Measurements from ENCODE around the gene GBP7.

The GBP7 gene

DNA sequence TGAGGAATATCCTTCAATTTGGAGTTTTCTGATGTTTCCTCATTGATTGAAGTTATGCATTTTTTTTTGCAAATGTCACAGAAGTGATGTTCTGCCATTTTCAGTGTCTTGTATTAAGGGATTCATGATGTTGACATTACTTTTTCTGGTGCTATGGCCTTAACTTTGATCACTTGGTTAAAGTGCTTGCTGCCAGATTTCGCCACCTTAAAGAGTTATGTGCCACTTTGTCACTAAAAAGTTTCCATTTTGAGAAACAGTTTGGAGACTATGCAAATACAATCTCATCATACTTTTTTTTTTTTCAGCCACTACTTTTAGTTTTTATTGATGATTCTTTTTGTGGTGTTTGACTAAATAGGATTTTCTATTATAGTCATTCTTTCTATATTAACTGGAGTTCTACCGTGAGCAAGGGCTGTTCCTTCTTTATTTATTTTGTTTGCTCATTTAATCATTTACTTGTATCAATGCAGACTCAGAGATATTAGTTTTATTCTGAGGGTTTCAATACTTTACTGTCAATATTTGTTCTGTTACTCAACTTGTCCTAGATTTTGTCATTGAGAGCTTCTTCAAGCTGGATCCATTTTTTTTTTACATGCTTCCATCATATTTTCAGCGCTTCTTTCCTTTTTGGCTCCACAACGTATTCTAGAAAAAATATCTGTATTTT, 3.2 kb downstream of the GBP7 start:
- CTCF ChIA-PET = interaction anchor here (0.6 kb wide), 1 partner anchor 835 kb away, joined by 3 read pairs; no protein-coding TSS in a partner anchor
- H3K27ac ChIP-seq = no peak overlapping the region
- POLR2A ChIA-PET (ENCODE audit: low non-redundant PET) = no interaction called here
- TF ChIP-seq CTCF (conservative IDR thresholded peaks at IDR 0.05; ENCODE audit: low read depth) = no peak
- DNase-seq (ENCODE audit: low spot score) = no peak

DNA sequence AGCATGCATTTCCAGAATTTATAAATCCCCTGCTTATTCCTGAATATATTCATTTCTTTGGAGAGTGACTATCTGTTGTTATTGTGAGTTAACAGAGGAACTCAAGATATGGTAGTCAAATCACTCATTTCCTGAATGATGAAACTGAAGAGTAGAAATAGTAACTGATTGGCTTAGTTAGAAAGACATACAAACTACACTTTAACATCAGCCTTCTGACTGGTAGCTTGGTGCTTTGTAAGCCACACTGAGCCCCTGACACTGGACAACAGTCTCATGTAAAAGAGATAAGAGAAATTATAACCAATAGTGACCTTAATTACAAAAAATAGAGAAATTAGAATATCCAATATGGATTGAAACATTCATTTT, 4.8 kb downstream of the GBP7 start:
- CTCF ChIA-PET = no interaction called here

GRCh38 chr1:89170170-89171066, 5.4 kb downstream of the GBP7 start:
- ChIA-PET CTCF (no interaction called here), POLR2A (ENCODE audit: low non-redundant PET) (no interaction called here)
- no peak for TF ChIP-seq CTCF (conservative IDR thresholded peaks at IDR 0.05; ENCODE audit: low read depth)
- no peak overlapping the region for H3K27ac ChIP-seq
- DNase-seq (ENCODE audit: low spot score) = no peak

More for the DNA sequence above, 4.8 kb downstream of the GBP7 start:
- H3K27ac ChIP-seq = no peak overlapping the region
- no peak for DNase-seq (ENCODE audit: low spot score)
- TF ChIP-seq CTCF (conservative IDR thresholded peaks at IDR 0.05; ENCODE audit: low read depth) = no peak
- POLR2A ChIA-PET (ENCODE audit: low non-redundant PET) = no interaction called here

- CTCF ChIA-PET = interaction anchor here (0.7 kb wide), 3 partner anchors 93 to 179 kb away, joined by 3 to 4 read pairs (median 3); no protein-coding TSS in a partner anchor
- no peak for TF ChIP-seq CTCF (conservative IDR thresholded peaks at IDR 0.05; ENCODE audit: low read depth)
- POLR2A ChIA-PET (ENCODE audit: low non-redundant PET) = no interaction called here
- no peak for DNase-seq (ENCODE audit: low spot score)
- no peak overlapping the region for H3K27ac ChIP-seq
These were observed 6.6 kb downstream of the GBP7 start for GRCh38 chr1:89169166-89169565.

GRCh38 chr1:89167590-89168230, 8.1 kb downstream of the GBP7 start:
- POLR2A ChIA-PET (ENCODE audit: low non-redundant PET) = no interaction called here
- no peak for TF ChIP-seq CTCF (conservative IDR thresholded peaks at IDR 0.05; ENCODE audit: low read depth)
- DNase-seq (ENCODE audit: low spot score) = no peak
- H3K27ac ChIP-seq = no peak overlapping the region
- CTCF ChIA-PET = no interaction called here

DNA sequence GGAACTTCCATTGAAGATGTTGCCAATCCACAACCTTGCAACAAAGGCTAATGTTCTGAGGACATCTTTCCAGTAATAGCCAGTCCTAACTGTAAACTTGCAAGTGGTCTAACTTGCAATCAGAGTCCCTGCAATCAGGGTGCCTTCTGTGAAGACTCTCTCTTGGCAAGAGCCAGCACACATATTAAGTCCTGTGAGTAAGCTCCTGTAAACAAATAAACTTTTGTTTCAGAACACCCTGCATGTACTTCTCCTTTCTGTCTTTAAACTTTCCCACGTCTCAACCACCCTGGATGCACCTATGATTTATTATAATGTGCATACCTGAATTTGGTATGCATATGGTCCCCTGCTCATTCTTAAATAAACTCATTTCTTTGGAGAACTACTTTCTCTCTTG, 9.1 kb downstream of the GBP7 start:
- POLR2A ChIA-PET (ENCODE audit: low non-redundant PET) = no interaction called here
- CTCF ChIA-PET = no interaction called here
- TF ChIP-seq CTCF (conservative IDR thresholded peaks at IDR 0.05; ENCODE audit: low read depth) = no peak
- DNase-seq (ENCODE audit: low spot score) = no peak
- H3K27ac ChIP-seq = no peak overlapping the region
